Tibial nerve (tissue), 4 donors: ENCODE measurements around the gene MRPS34. TPM values are rescaled to one million over a fixed set of nuclear protein-coding genes. Genes with fewer than 3 reads are reported as not detected.

Experiments used
- DNase-seq, 2 donors: peaks; one replicate each; pipeline ENCODE4 v3.0.0-alpha.2; 2019; ENCODE audit warnings: low spot score in 2 of 2
- H3K27ac ChIP-seq, 4 donors: fragments of 200-600 bp; sonication (generic) in 3 of 4; one replicate each; pipeline ENCODE4 v1.5.1; 2017 to 2019; ENCODE audit warnings: mild to moderate bottlenecking in 1 of 4
- H3K27me3 ChIP-seq, 2 donors: fragments of 200-600 bp; sonication (generic) in 1 of 2; one replicate each; pipeline versions ENCODE4 v1.5.1 to v1.6.0; 2017 to 2019
- H3K36me3 ChIP-seq, 3 donors: fragments of 200-600 bp; sonication (generic); one replicate each; pipeline ENCODE4 v1.5.1; 2018 to 2019
- H3K4me1 ChIP-seq, 4 donors: fragments of 200-600 bp; sonication (generic) in 3 of 4; one replicate each; pipeline ENCODE4 v1.5.1; 2017 to 2019
- H3K4me3 ChIP-seq, 4 donors: fragments of 200-600 bp; sonication (generic) in 3 of 4; one replicate each; pipeline ENCODE4 v1.5.1; 2017 to 2019; ENCODE audit warnings: mild to moderate bottlenecking in 1 of 4, moderate library complexity in 1 of 4
- H3K9me3 ChIP-seq, 4 donors: fragments of 200-600 bp; sonication (generic) in 3 of 4; one replicate each; pipeline ENCODE4 v1.5.1; 2017 to 2019
- EP300 ChIP-seq, 2 donors: sonication (generic); formaldehyde crosslinking; IDR thresholded peaks; one replicate each; pipeline ENCODE4 v1.6.1; 2017; ENCODE audit warnings: antibody characterized with exemption in 2 of 2, mild to moderate bottlenecking in 1 of 2
- POLR2A ChIP-seq, 2 donors: fragments of 450-650 bp; IDR thresholded peaks; one replicate each; pipeline ENCODE4 v1.6.1; 2017; ENCODE audit warnings: antibody characterized with exemption in 2 of 2, mild to moderate bottlenecking in 2 of 2, moderate library complexity in 2 of 2
- WGBS, 2 donors: methylation state at CpG; one replicate each; pipeline ENCODE4 v1.1.5; 2018; 5-methylcytosine and 5-hydroxymethylcytosine counted together
- total RNA-seq, 4 donors: library from RNA; depleted of rRNA; stranded (reverse); fragments of >200 nt; gene quantifications; one replicate each; pipeline ENCODE4 v1.1.0, GENCODE V29; 2016
- TF ChIP-seq, protein P1 (sequence below), 5 experiments: fragments of 200-600 bp in 3 of 5; fragments of 450-650 bp in 2 of 5; sonication (generic) in 3 of 5; IDR thresholded peaks; one replicate each; pipeline ENCODE4 v1.5.1; 2016 to 2019; ENCODE audit warnings: antibody characterized with exemption in 5 of 5, mild to moderate bottlenecking in 3 of 5, moderate library complexity in 2 of 5

The MRPS34 gene
- total RNA-seq, 4 donors from 2014 or later, result 58.1 to 121 (median 81.0) TPM

GRCh38 chr16:1745181-1745899 lies 27.6 kb downstream of the MRPS34 start:
- Histone ChIP-seq H3K9me3 (no peaks in the 10 kb centered on the region), H3K4me1 (no peaks in the 10 kb centered on the region), H3K27me3 (no peaks in the 10 kb centered on the region), H3K36me3 (peaks cover 6 to 100% (median 25%) of the 10 kb centered on the region in 3 donors), H3K27ac (no peak overlapping the region), H3K4me3 (no peak overlapping the region)
- 81 to 86% methylated on average over 23 to 25 of the region's 25 CpGs for WGBS, 2 donors
- TF ChIP-seq, protein P1, sequence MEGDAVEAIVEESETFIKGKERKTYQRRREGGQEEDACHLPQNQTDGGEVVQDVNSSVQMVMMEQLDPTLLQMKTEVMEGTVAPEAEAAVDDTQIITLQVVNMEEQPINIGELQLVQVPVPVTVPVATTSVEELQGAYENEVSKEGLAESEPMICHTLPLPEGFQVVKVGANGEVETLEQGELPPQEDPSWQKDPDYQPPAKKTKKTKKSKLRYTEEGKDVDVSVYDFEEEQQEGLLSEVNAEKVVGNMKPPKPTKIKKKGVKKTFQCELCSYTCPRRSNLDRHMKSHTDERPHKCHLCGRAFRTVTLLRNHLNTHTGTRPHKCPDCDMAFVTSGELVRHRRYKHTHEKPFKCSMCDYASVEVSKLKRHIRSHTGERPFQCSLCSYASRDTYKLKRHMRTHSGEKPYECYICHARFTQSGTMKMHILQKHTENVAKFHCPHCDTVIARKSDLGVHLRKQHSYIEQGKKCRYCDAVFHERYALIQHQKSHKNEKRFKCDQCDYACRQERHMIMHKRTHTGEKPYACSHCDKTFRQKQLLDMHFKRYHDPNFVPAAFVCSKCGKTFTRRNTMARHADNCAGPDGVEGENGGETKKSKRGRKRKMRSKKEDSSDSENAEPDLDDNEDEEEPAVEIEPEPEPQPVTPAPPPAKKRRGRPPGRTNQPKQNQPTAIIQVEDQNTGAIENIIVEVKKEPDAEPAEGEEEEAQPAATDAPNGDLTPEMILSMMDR (IDR thresholded peaks at IDR 0.05), result no peak
- TF ChIP-seq EP300 (IDR thresholded peaks at IDR 0.05) (no peak), POLR2A (IDR thresholded peaks at IDR 0.05) (no peak)
- DNase-seq, result no peak

DNA sequence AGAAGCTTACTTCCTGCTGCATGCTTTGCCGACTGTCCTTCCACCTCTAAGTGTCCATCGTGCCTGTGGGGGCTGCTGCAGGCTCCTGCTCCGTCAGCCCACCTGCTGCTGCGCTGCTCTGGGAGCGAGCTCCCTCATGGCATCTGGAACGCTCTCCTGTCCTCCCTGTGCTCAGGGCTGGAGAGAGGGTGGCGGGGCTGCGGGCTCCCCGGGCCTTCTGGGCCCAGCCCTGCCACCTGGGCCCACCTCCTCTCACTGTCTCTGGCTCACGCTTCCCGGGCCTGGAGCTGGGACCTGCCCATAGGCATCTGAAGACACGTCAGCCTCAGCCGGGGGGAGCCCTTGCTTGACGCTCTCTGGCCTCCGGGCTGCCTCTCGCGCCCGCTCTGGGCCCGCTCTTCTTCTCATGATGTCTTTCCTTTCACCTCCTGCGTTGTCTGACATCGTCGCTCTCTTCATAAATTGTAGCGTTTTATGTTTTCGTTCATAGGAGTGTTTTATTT lies 28.5 kb downstream of the MRPS34 start:
- Histone ChIP-seq H3K4me3 (no peak overlapping the region), H3K36me3 (peaks cover 6 to 92% (median 23%) of the 10 kb centered on the region in 3 donors), H3K9me3 (no peaks in the 10 kb centered on the region), H3K27ac (no peak overlapping the region), H3K4me1 (no peaks in the 10 kb centered on the region), H3K27me3 (no peaks in the 10 kb centered on the region)
- TF ChIP-seq POLR2A (IDR thresholded peaks at IDR 0.05), result no peak
- TF ChIP-seq EP300 (IDR thresholded peaks at IDR 0.05), result no peak
- TF ChIP-seq, protein P1 (IDR thresholded peaks at IDR 0.05), result no peak
- no peak for DNase-seq
- WGBS, 2 donors, result 85 to 91% methylated on average over 23 to 24 of the region's 24 CpGs

GRCh38 chr16:1743376-1744337 lies 29.3 kb downstream of the MRPS34 start:
- no peak overlapping the region for H3K4me3 ChIP-seq
- TF ChIP-seq, protein P1 (IDR thresholded peaks at IDR 0.05), result no peak
- TF ChIP-seq POLR2A (IDR thresholded peaks at IDR 0.05) (no peak), EP300 (IDR thresholded peaks at IDR 0.05) (no peak)
- no peak for DNase-seq
- H3K27ac ChIP-seq, result no peak overlapping the region
- H3K9me3 ChIP-seq, result no peaks in the 10 kb centered on the region
- 81 to 86% methylated on average over 17 to 24 of the region's 32 CpGs for WGBS, 2 donors
- peaks cover 6 to 85% (median 15%) of the 10 kb centered on the region in 3 donors for H3K36me3 ChIP-seq
- H3K27me3 ChIP-seq, result no peaks in the 10 kb centered on the region
- no peaks in the 10 kb centered on the region for H3K4me1 ChIP-seq

DNA sequence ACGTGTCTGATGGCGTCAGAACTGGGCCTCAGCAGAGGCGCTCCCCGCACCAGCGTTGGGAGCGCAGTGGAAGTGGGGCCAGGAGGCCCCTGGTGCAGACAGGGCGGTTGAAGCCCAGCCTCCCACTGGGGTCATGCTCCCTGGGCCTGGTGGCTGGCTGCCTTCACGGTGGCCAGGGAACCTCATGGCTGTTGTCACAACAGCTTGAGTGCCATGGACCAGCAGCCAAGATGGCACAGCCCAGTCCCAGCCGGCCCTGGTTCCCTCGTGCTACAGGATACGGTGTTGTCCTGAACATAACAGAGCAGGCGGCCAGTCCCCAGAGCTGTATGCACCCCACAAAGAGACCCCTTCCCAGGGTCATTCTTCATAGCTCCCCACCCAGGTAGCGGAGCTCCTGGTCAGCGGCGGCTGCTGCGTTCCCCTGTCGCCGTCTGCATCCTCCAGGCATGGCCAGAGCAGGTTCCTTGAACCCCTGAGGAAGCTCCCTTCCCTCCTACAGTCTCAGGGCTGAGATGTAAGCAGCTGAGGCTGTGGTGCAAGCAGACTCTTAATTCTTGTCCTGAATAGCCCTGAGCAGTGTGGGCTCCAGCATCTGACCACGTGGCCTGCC lies 31.3 kb downstream of the MRPS34 start:
- peaks cover 0 to 65% (median 8%) of the 10 kb centered on the region in 3 donors for H3K36me3 ChIP-seq
- WGBS, 2 donors, result 87 to 91% methylated on average over 13 to 16 of the region's 19 CpGs
- no peak overlapping the region for H3K4me3 ChIP-seq
- TF ChIP-seq, protein P1 (IDR thresholded peaks at IDR 0.05), result no peak
- TF ChIP-seq EP300 (IDR thresholded peaks at IDR 0.05) (no peak), POLR2A (IDR thresholded peaks at IDR 0.05) (no peak)
- no peaks in the 10 kb centered on the region for H3K27me3 ChIP-seq
- no peak overlapping the region for H3K27ac ChIP-seq
- no peaks in the 10 kb centered on the region for H3K9me3 ChIP-seq
- DNase-seq, result no peak
- H3K4me1 ChIP-seq, result no peaks in the 10 kb centered on the region
